Aorta (tissue), 5 donors: ENCODE results near the gene CSHL1. TPM values are rescaled to one million over a fixed set of nuclear protein-coding genes. Genes with fewer than 3 reads are reported as not detected.
"Not testable (repeated sequence)": the region's sequence is repeated elsewhere in the genome, so short reads cannot be mapped to it uniquely, and the experiment has no call there.

Experiments used
- ATAC-seq: fragments of 200-7000 bp; cut with Tn5 transposase; one replicate; pipeline ENCODE4 v1.9.1; 2022; ENCODE audit warnings: moderate library complexity; ENCODE audit not compliant: low FRiP score
- DNase-seq, 2 donors: peaks; one replicate each; pipeline ENCODE4 v3.0.0-alpha.2; 2020
- H3K27ac ChIP-seq, 2 donors: one replicate each; pipeline ENCODE4 v1.5.1; 2013; ENCODE audit warnings: low read length in 2 of 2, mild to moderate bottlenecking in 2 of 2, moderate library complexity in 2 of 2, control low read depth in 1 of 2, inconsistent platforms in 1 of 2, low read depth in 1 of 2
- H3K27me3 ChIP-seq, 2 donors: one replicate each; pipeline ENCODE4 v1.6.1; 2013; ENCODE audit warnings: control low read depth in 1 of 2, low read length in 1 of 2, mild to moderate bottlenecking in 1 of 2, moderate library complexity in 1 of 2; ENCODE audit not compliant: insufficient read depth in 2 of 2, control insufficient read depth in 1 of 2
- H3K36me3 ChIP-seq, 2 donors: one replicate each; pipeline ENCODE4 v1.6.1; 2013; ENCODE audit warnings: control low read depth in 1 of 2, low read length in 1 of 2, mild to moderate bottlenecking in 1 of 2; ENCODE audit not compliant: insufficient read depth in 2 of 2, control insufficient read depth in 1 of 2
- H3K4me1 ChIP-seq, 2 donors: one replicate each; pipeline ENCODE4 v1.6.1; 2013; ENCODE audit warnings: low read length in 2 of 2, control low read depth in 1 of 2, mild to moderate bottlenecking in 1 of 2, moderate library complexity in 1 of 2; ENCODE audit not compliant: insufficient read depth in 2 of 2, control insufficient read depth in 1 of 2
- H3K4me3 ChIP-seq, 2 donors: one replicate each; pipeline ENCODE4 v1.5.1; 2013; ENCODE audit warnings: low read length in 2 of 2, control low read depth in 1 of 2, mild to moderate bottlenecking in 1 of 2
- H3K9me3 ChIP-seq: one replicate; pipeline ENCODE4 v1.6.1; 2013; ENCODE audit warnings: mild to moderate bottlenecking, low read length; ENCODE audit not compliant: control insufficient read depth
- WGBS, 2 donors: extraction: QIAGEN DNeasy Blood & Tissue Kit; methylation state at CpG; one replicate each; pipeline ENCODE4 v1.1.7; 2013; 5-methylcytosine and 5-hydroxymethylcytosine counted together
- intact Hi-C, 2 donors: fragments of 100-400 bp; cut with DNase I; formaldehyde crosslinking; loops; one replicate each; pipeline versions ENCODE4 v1.14.2 to v1.15.0; 2022
- polyA plus RNA-seq, 2 donors: library from polyadenylated mRNA; stranded (reverse); fragments of 200-250 nt; gene quantifications; one replicate each; pipeline ENCODE4 v1.2.3, GENCODE V29; 2013
- total RNA-seq, 2 donors: library from RNA; stranded (reverse); fragmentation: NEBNext Ultra II Directional; extraction: Animal tissue kit (Norgen Biotek cat#: 25700); gene quantifications; one replicate each; pipeline ENCODE4 v1.2.1, GENCODE V29; 2021
- donor health status: healthy with polysubstance abuse.
- donor health status: Bipolar disorder and iron deficiency.
- donor health status: DM: no; HTN: no; CAD: no.
- donor health status: DM: no; HTN: no; CAD: no.
- donor health status: DM: yes; HTN: yes; CAD: no.

Gene CSHL1
- total and polyA plus RNA-seq, 4 donors, result not detected

DNA sequence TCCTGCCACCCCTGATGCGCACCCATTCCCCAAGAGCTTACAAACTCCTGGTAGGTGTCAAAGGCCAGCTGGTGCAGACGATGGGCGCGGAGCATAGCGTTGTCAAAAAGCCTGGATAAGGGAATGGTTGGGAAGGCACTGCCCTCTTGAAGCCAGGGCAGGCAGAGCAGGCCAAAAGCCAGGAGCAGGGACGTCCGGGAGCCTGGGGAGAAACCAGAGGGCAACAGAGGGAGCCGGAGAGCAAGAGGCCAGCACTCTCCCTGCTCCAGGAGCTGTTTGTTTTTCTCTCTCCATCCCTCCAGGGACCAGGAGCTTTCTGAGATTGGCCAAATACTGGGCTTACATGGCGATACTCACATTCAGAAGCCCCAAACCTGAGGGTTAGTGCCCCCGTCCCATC lies 7.2 kb upstream of the CSHL1 start:
- DNase-seq, result peak; percentile 21 to 57

DNA sequence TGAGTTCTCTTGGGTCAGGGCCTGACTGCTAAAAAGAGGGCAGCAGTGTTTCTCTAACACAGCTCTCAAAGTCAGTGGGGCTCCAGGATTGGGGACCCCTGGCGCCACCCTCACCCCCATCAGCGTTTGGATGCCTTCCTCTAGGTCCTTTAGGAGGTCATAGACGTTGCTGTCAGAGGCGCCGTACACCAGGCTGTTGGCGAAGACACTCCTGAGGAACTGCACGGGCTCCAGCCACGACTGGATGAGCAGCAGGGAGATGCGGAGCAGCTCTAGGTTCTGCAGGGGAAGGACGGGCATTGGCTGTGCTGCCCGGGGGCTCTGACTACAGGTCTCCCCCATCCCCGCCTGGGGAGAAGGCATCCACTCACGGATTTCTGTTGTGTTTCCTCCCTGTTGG lies 6.6 kb upstream of the CSHL1 start:
- 79 to 82% methylated on average over 13 of the region's 13 CpGs for WGBS, 2 donors
- no peaks in the 10 kb centered on the region for H3K27me3 ChIP-seq
- intact Hi-C loops, result loop anchor here (5.0 to 10.0 kb wide), 3 partner anchors 107 to 215 kb away; partner anchors contain the start of genes ERN1 (in 1 of the 2) and ICAM2 (in 1 of the 2)
- H3K4me1 ChIP-seq, result no peaks in the 10 kb centered on the region
- DNase-seq, result peak; percentile 27 to 68
- H3K4me3 ChIP-seq, result no peak overlapping the region
- H3K27ac ChIP-seq, result no peak overlapping the region
- H3K9me3 ChIP-seq, result no peaks in the 10 kb centered on the region
- no peaks in the 10 kb centered on the region for H3K36me3 ChIP-seq
- no peak for ATAC-seq

More for the DNA sequence above, 7.2 kb upstream of the CSHL1 start:
- no peak overlapping the region for H3K4me3 ChIP-seq
- ATAC-seq, result no peak
- 52 to 54% methylated on average over 10 of the region's 10 CpGs for WGBS, 2 donors
- no peak overlapping the region for H3K27ac ChIP-seq
- H3K4me1 ChIP-seq, result no peaks in the 10 kb centered on the region
- H3K27me3 ChIP-seq, result no peaks in the 10 kb centered on the region
- H3K36me3 ChIP-seq, result no peaks in the 10 kb centered on the region
- intact Hi-C loops, result loop anchor here (5.0 to 10.0 kb wide), 3 partner anchors 106 to 214 kb away; partner anchors contain the start of genes ERN1 (in 1 of the 2) and ICAM2 (in 1 of the 2)
- H3K9me3 ChIP-seq, result no peaks in the 10 kb centered on the region

- not testable (repeated sequence) for H3K4me1 ChIP-seq, H3K36me3 ChIP-seq, ATAC-seq, H3K9me3 ChIP-seq, H3K27ac ChIP-seq, H3K27me3 ChIP-seq, H3K4me3 ChIP-seq
- peak in 1 of 2 donors; percentile 53 for DNase-seq
- intact Hi-C loops, result loop anchor here (5.0 to 10.0 kb wide), 3 partner anchors 108 to 215 kb away; partner anchors contain the start of genes ERN1 (in 1 of the 2) and ICAM2 (in 1 of the 2)
- 86 to 89% methylated on average over 7 to 11 of the region's 11 CpGs for WGBS, 2 donors
Observed at GRCh38 chr17:63917206-63917605, 6.1 kb upstream of the CSHL1 start.

DNA sequence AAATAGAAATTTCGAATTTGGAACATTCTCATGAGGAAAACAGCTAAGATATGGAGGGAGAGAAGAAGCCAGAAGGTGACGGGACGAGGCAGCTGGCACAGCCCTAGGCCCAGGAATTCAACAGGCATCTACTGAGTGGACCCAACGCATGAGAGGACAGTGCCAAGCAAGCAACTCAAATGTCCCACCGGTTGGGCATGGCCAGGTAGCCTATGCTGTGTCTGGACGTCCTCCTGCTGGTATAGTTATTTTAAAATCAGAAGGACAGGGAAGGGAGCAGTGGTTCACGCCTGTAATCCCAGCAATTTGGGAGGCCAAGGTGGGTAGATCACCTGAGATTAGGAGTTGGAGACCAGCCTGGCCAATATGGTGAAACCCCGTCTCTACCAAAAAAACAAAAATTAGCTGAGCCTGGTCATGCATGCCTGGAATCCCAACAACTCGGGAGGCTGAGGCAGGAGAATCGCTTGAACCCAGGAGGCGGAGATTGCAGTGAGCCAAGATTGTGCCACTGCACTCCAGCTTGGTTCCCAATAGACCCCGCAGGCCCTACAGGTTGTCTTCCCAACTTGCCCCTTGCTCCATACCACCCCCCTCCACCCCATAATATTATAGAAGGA lies 5.6 kb upstream of the CSHL1 start:
- 77 to 80% methylated on average over 12 of the region's 12 CpGs for WGBS, 2 donors
- intact Hi-C loops, result loop anchor here (5.0 to 10.0 kb wide), 3 partner anchors 108 to 216 kb away; partner anchors contain the start of genes ERN1 (in 1 of the 2) and ICAM2 (in 1 of the 2)
- no peak overlapping the region for H3K4me3 ChIP-seq
- H3K27ac ChIP-seq, result no peak overlapping the region
- no peaks in the 10 kb centered on the region for H3K36me3 ChIP-seq
- H3K9me3 ChIP-seq, result no peaks in the 10 kb centered on the region
- DNase-seq (peak; percentile 29 to 34), ATAC-seq (no peak)
- H3K27me3 ChIP-seq, result no peaks in the 10 kb centered on the region
- H3K4me1 ChIP-seq, result no peaks in the 10 kb centered on the region

GRCh38 chr17:63915753-63916152 lies 4.7 kb upstream of the CSHL1 start:
- WGBS, 2 donors, result 79 to 80% methylated on average over 10 of the region's 10 CpGs
- H3K4me1 ChIP-seq, ATAC-seq, H3K27me3 ChIP-seq, H3K9me3 ChIP-seq, H3K36me3 ChIP-seq, H3K27ac ChIP-seq, H3K4me3 ChIP-seq: not testable (repeated sequence)
- intact Hi-C loops, result loop anchor here (5.0 to 10.0 kb wide), 3 partner anchors 109 to 217 kb away; partner anchors contain the start of genes ERN1 (in 1 of the 2) and ICAM2 (in 1 of the 2)
- peak; percentile 3 to 30 for DNase-seq

- ATAC-seq (no peak), DNase-seq (peak; percentile 29 to 61)
- H3K4me1 ChIP-seq, result no peaks in the 10 kb centered on the region
- H3K36me3 ChIP-seq, result no peaks in the 10 kb centered on the region
- intact Hi-C loops, result loop anchor here in 1 of 2 donors (5.0 to 10.0 kb wide), 2 partner anchors 110 to 223 kb away; partner anchors contain the start of gene ICAM2
- WGBS, 2 donors, result 94% methylated on average over 7 of the region's 7 CpGs
- no peak overlapping the region for H3K4me3 ChIP-seq
- H3K27me3 ChIP-seq, result no peaks in the 10 kb centered on the region
- no peaks in the 10 kb centered on the region for H3K9me3 ChIP-seq
- H3K27ac ChIP-seq, result no peak overlapping the region
Observed at GRCh38 chr17:63914471-63914870, 3.4 kb upstream of the CSHL1 start.

GRCh38 chr17:63911657-63912100 lies 621 bp upstream of the CSHL1 start:
- ATAC-seq (peak; percentile 78), DNase-seq (no peak)
- no peak overlapping the region for H3K4me3 ChIP-seq
- H3K27me3 ChIP-seq, result no peaks in the 10 kb centered on the region
- H3K9me3 ChIP-seq, result no peaks in the 10 kb centered on the region
- 42 to 47% methylated on average over 7 of the region's 8 CpGs for WGBS, 2 donors
- H3K4me1 ChIP-seq, result no peaks in the 10 kb centered on the region
- H3K27ac ChIP-seq, result no peak overlapping the region
- intact Hi-C loops, result loop anchor here in 1 of 2 donors (5.0 to 10.0 kb wide), 2 partner anchors 113 to 226 kb away; partner anchors contain the start of gene ICAM2
- H3K36me3 ChIP-seq, result no peaks in the 10 kb centered on the region

DNA sequence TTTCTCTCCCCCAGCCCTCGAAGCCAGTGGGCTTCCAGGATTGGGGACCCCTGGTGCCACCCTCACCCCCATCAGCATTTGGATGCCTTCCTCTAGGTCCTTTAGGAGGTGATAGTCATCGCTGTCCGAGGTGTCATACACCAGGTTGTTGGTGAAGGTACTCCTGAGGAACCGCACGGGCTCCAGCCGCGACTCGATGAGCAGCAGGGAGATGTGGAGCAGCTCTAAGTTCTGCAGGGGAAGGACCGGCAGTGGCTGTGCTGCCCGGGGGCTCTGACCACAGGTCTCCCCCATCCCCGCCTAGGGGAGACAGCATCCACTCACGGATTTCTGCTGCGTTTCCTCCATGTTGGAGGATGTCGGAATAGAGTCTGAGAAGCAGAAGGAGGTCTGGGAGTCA lies 962 bp downstream of the CSHL1 start:
- ATAC-seq, result no peak
- H3K9me3 ChIP-seq, result no peaks in the 10 kb centered on the region
- H3K27me3 ChIP-seq, result no peaks in the 10 kb centered on the region
- no peak overlapping the region for H3K4me3 ChIP-seq
- no peaks in the 10 kb centered on the region for H3K36me3 ChIP-seq
- no peak for DNase-seq
- intact Hi-C loops, result loop anchor here in 1 of 2 donors (5.0 to 10.0 kb wide), 2 partner anchors 115 to 227 kb away; partner anchors contain the start of gene ICAM2
- 80 to 86% methylated on average over 14 of the region's 14 CpGs for WGBS, 2 donors
- no peak overlapping the region for H3K27ac ChIP-seq
- H3K4me1 ChIP-seq, result no peaks in the 10 kb centered on the region

GRCh38 chr17:63909586-63909985 lies 1.5 kb downstream of the CSHL1 start:
- H3K27me3 ChIP-seq, intact Hi-C loops, H3K4me1 ChIP-seq, H3K9me3 ChIP-seq, H3K27ac ChIP-seq, H3K36me3 ChIP-seq, H3K4me3 ChIP-seq, DNase-seq, ATAC-seq: not testable (repeated sequence)
- 86 to 89% methylated on average over 10 of the region's 10 CpGs for WGBS, 2 donors
